SK-N-SH treated with all-trans-retinoic acid at 6 μM for 48 hours (cell line): ENCODE data around the gene FRK.

Experiments
- ESRRG ChIP-seq: fragments of 250-450 bp; sonication (Bioruptor Pico); IDR thresholded peaks from 2 replicates; pipeline ENCODE4 v1.6.1; 2021; ENCODE audit warnings: mild to moderate bottlenecking
- POU6F1 ChIP-seq: fragments of 250-450 bp; sonication (Bioruptor Pico); IDR thresholded peaks from 2 replicates; pipeline ENCODE4 v1.8.0; 2021; ENCODE audit warnings: low read depth, mild to moderate bottlenecking, moderate library complexity, borderline replicate concordance
- TCF4 ChIP-seq: fragments of 250-450 bp; sonication (Bioruptor Pico); IDR thresholded peaks from 2 replicates; pipeline ENCODE4 v1.8.0; 2021; ENCODE audit warnings: mild to moderate bottlenecking, moderate library complexity, borderline replicate concordance
- ZC3H10 ChIP-seq: fragments of 250-450 bp; sonication (Bioruptor Pico); IDR thresholded peaks from 2 replicates; pipeline ENCODE4 v1.5.1; 2021; ENCODE audit warnings: mild to moderate bottlenecking, moderate library complexity
- ZFP30 ChIP-seq: fragments of 450-650 bp; formaldehyde crosslinking; IDR thresholded peaks from 2 replicates; pipeline ENCODE4 v1.5.0; 2022; ENCODE audit warnings: mild to moderate bottlenecking, moderate library complexity
- ZNF70 ChIP-seq: fragments of 450-650 bp; formaldehyde crosslinking; IDR thresholded peaks from 2 replicates; pipeline ENCODE4 v1.5.0; 2020; ENCODE audit warnings: mild to moderate bottlenecking, moderate library complexity
- ZNF8 ChIP-seq: fragments of 450-650 bp; formaldehyde crosslinking; IDR thresholded peaks from 2 replicates; pipeline ENCODE4 v1.5.0; 2020; ENCODE audit warnings: mild to moderate bottlenecking, moderate library complexity
- TF ChIP-seq, protein P1 (sequence below): fragments of 250-450 bp; sonication (Bioruptor Pico); IDR thresholded peaks from 2 replicates; pipeline ENCODE4 v1.5.1; 2020; ENCODE audit warnings: low read depth, mild to moderate bottlenecking, moderate library complexity

- TF ChIP-seq ZNF8 (CRISPR knock-in tag) (no peak), POU6F1 (no peak), ZC3H10 (CRISPR knock-in tag) (no peak), TCF4 (no peak), ESRRG (CRISPR knock-in tag) (no peak), ZNF70 (CRISPR knock-in tag) (no peak), ZFP30 (no peak)
- TF ChIP-seq, protein P1, sequence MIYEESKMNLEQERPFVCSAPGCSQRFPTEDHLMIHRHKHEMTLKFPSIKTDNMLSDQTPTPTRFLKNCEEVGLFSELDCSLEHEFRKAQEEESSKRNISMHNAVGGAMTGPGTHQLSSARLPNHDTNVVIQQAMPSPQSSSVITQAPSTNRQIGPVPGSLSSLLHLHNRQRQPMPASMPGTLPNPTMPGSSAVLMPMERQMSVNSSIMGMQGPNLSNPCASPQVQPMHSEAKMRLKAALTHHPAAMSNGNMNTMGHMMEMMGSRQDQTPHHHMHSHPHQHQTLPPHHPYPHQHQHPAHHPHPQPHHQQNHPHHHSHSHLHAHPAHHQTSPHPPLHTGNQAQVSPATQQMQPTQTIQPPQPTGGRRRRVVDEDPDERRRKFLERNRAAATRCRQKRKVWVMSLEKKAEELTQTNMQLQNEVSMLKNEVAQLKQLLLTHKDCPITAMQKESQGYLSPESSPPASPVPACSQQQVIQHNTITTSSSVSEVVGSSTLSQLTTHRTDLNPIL (CRISPR knock-in tag): no peak
These were observed 52.0 kb downstream of the FRK start for GRCh38 chr6:116008470-116009243.
